ENCODE measurements around the gene BCL2L11. TPM values are rescaled to one million over a fixed set of nuclear protein-coding genes. Genes with fewer than 3 reads are reported as not detected.

Gene BCL2L11
- total and polyA plus RNA-seq, 9 of the 15 experiments (the other 6 are each of a cell fraction or from before 2014, with no cell fraction given), result 2.2 to 18.8 (median 5.0) TPM

GRCh38 chr2:111171337-111171930, 50.7 kb downstream of the BCL2L11 start:
- H4K20me1 ChIP-seq (replicated peaks; ENCODE audit: control insufficient read depth, insufficient read depth, low read length), result no peaks in the 10 kb centered on the region
- ChIA-PET CTCF (ENCODE audit: low intra/inter-chr PET ratio) (no interaction called here), POLR2A (no interaction called here)
- H3K36me3 ChIP-seq (ENCODE audit: control insufficient read depth, insufficient read depth, low read length), result peaks cover 4% of the 10 kb centered on the region; the same call in 1 of the 3 replicates
- no peaks in the 10 kb centered on the region for H3K9me3 ChIP-seq (replicated peaks; ENCODE audit: control insufficient read depth, insufficient read depth, low read depth, low read length)
- H2AFZ ChIP-seq (ENCODE audit: low read depth, low read length), result no peak overlapping the region
- no TSS peak for BruUV-seq (replicated peaks)
- no peaks in the 10 kb centered on the region for H3K79me2 ChIP-seq (ENCODE audit: control insufficient read depth, insufficient read depth, low read length)
- peaks cover 0 to 20% of the 10 kb centered on the region in 2 experiments; a peak in 2 of 5 replicates for H3K27me3 ChIP-seq (ENCODE audit: control insufficient read depth in 2 of 2, insufficient read depth in 2 of 2, low read length in 2 of 2)
- 29% methylated on average over 10 of the region's 10 CpGs for WGBS (ENCODE audit: insufficient coverage, low coverage, missing lambda C conversion rate)
- no peak overlapping the region for H3K4me3 ChIP-seq
- ATAC-seq, result no peak
- no peak overlapping the region for H3K27ac ChIP-seq (ENCODE audit: extremely low read depth, low read depth, low read length)
- H3K9ac ChIP-seq (ENCODE audit: insufficient read depth in 1 of 2, low read depth in 2 of 2, low read length in 2 of 2), result no peak overlapping the region; a peak in 1 of 4 replicates
- H3K4me2 ChIP-seq (ENCODE audit: insufficient read depth, low read length), result no peak overlapping the region
- in situ Hi-C loops (cut with MboI) (no loop called here), intact Hi-C loops (cut with micrococcal nuclease) (no loop called here)
- DNase-seq (ENCODE audit: extremely low read depth in 1 of 4, low spot score in 3 of 4), result no peak
- peaks cover 21 to 26% of the 10 kb centered on the region in 2 experiments for H3K4me1 ChIP-seq (replicated peaks in 1 of 2; ENCODE audit: control insufficient read depth in 2 of 2, insufficient read depth in 2 of 2, low read length in 2 of 2)
- no peak for FAIRE-seq
- no peaks in the 10 kb centered on the region for H3K9me1 ChIP-seq (ENCODE audit: control insufficient read depth, insufficient read depth, low read length)
- TF ChIP-seq NFATC3 (IDR thresholded peaks at IDR 0.05) (no peak), TCF3 (CRISPR knock-in tag; IDR thresholded peaks at IDR 0.05) (peak; percentile 32; the same call in 1 of the 2 replicates), XRCC5 (IDR thresholded peaks at IDR 0.05; ENCODE audit: low read depth, low read length) (no peak), MED1 (CRISPR knock-in tag; IDR thresholded peaks at IDR 0.05; ENCODE audit: borderline replicate concordance) (no peak), BDP1 (IDR thresholded peaks at IDR 0.05; ENCODE audit: insufficient read depth, insufficient read length) (no peak)
- TF ChIP-seq, protein P1, sequence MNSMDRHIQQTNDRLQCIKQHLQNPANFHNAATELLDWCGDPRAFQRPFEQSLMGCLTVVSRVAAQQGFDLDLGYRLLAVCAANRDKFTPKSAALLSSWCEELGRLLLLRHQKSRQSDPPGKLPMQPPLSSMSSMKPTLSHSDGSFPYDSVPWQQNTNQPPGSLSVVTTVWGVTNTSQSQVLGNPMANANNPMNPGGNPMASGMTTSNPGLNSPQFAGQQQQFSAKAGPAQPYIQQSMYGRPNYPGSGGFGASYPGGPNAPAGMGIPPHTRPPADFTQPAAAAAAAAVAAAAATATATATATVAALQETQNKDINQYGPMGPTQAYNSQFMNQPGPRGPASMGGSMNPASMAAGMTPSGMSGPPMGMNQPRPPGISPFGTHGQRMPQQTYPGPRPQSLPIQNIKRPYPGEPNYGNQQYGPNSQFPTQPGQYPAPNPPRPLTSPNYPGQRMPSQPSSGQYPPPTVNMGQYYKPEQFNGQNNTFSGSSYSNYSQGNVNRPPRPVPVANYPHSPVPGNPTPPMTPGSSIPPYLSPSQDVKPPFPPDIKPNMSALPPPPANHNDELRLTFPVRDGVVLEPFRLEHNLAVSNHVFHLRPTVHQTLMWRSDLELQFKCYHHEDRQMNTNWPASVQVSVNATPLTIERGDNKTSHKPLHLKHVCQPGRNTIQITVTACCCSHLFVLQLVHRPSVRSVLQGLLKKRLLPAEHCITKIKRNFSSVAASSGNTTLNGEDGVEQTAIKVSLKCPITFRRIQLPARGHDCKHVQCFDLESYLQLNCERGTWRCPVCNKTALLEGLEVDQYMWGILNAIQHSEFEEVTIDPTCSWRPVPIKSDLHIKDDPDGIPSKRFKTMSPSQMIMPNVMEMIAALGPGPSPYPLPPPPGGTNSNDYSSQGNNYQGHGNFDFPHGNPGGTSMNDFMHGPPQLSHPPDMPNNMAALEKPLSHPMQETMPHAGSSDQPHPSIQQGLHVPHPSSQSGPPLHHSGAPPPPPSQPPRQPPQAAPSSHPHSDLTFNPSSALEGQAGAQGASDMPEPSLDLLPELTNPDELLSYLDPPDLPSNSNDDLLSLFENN (IDR thresholded peaks at IDR 0.05; ENCODE audit: low read depth in 2 of 2, low read length in 2 of 2), result no peak
- TF ChIP-seq, protein P2, sequence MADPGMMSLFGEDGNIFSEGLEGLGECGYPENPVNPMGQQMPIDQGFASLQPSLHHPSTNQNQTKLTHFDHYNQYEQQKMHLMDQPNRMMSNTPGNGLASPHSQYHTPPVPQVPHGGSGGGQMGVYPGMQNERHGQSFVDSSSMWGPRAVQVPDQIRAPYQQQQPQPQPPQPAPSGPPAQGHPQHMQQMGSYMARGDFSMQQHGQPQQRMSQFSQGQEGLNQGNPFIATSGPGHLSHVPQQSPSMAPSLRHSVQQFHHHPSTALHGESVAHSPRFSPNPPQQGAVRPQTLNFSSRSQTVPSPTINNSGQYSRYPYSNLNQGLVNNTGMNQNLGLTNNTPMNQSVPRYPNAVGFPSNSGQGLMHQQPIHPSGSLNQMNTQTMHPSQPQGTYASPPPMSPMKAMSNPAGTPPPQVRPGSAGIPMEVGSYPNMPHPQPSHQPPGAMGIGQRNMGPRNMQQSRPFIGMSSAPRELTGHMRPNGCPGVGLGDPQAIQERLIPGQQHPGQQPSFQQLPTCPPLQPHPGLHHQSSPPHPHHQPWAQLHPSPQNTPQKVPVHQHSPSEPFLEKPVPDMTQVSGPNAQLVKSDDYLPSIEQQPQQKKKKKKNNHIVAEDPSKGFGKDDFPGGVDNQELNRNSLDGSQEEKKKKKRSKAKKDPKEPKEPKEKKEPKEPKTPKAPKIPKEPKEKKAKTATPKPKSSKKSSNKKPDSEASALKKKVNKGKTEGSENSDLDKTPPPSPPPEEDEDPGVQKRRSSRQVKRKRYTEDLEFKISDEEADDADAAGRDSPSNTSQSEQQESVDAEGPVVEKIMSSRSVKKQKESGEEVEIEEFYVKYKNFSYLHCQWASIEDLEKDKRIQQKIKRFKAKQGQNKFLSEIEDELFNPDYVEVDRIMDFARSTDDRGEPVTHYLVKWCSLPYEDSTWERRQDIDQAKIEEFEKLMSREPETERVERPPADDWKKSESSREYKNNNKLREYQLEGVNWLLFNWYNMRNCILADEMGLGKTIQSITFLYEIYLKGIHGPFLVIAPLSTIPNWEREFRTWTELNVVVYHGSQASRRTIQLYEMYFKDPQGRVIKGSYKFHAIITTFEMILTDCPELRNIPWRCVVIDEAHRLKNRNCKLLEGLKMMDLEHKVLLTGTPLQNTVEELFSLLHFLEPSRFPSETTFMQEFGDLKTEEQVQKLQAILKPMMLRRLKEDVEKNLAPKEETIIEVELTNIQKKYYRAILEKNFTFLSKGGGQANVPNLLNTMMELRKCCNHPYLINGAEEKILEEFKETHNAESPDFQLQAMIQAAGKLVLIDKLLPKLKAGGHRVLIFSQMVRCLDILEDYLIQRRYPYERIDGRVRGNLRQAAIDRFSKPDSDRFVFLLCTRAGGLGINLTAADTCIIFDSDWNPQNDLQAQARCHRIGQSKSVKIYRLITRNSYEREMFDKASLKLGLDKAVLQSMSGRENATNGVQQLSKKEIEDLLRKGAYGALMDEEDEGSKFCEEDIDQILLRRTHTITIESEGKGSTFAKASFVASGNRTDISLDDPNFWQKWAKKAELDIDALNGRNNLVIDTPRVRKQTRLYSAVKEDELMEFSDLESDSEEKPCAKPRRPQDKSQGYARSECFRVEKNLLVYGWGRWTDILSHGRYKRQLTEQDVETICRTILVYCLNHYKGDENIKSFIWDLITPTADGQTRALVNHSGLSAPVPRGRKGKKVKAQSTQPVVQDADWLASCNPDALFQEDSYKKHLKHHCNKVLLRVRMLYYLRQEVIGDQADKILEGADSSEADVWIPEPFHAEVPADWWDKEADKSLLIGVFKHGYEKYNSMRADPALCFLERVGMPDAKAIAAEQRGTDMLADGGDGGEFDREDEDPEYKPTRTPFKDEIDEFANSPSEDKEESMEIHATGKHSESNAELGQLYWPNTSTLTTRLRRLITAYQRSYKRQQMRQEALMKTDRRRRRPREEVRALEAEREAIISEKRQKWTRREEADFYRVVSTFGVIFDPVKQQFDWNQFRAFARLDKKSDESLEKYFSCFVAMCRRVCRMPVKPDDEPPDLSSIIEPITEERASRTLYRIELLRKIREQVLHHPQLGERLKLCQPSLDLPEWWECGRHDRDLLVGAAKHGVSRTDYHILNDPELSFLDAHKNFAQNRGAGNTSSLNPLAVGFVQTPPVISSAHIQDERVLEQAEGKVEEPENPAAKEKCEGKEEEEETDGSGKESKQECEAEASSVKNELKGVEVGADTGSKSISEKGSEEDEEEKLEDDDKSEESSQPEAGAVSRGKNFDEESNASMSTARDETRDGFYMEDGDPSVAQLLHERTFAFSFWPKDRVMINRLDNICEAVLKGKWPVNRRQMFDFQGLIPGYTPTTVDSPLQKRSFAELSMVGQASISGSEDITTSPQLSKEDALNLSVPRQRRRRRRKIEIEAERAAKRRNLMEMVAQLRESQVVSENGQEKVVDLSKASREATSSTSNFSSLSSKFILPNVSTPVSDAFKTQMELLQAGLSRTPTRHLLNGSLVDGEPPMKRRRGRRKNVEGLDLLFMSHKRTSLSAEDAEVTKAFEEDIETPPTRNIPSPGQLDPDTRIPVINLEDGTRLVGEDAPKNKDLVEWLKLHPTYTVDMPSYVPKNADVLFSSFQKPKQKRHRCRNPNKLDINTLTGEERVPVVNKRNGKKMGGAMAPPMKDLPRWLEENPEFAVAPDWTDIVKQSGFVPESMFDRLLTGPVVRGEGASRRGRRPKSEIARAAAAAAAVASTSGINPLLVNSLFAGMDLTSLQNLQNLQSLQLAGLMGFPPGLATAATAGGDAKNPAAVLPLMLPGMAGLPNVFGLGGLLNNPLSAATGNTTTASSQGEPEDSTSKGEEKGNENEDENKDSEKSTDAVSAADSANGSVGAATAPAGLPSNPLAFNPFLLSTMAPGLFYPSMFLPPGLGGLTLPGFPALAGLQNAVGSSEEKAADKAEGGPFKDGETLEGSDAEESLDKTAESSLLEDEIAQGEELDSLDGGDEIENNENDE (IDR thresholded peaks at IDR 0.05; ENCODE audit: low read depth, low read length), result no peak
